HEK293 (cell line): ENCODE measurements around the gene GMCL1.

ENCODE experiments used
- HOXA7 ChIP-seq: sonication (generic); formaldehyde crosslinking; IDR thresholded peaks from 2 replicates; pipeline ENCODE4 v1.8.1; 2022; ENCODE audit warnings: missing genetic modification reagents, borderline replicate concordance
- HOXC10 ChIP-seq: sonication (generic); formaldehyde crosslinking; IDR thresholded peaks from 2 replicates; pipeline ENCODE4 v1.8.1; 2023; ENCODE audit warnings: mild to moderate bottlenecking, missing genetic modification reagents
- OSR2 ChIP-seq: fragments of 450-650 bp; formaldehyde crosslinking; IDR thresholded peaks from 2 replicates; pipeline ENCODE4 v1.5.1; 2016; ENCODE audit warnings: missing biosample characterization, missing genetic modification characterization
- REPIN1 ChIP-seq: fragments of 450-650 bp; formaldehyde crosslinking; IDR thresholded peaks from 2 replicates; pipeline ENCODE4 v1.5.1; 2017; ENCODE audit warnings: missing biosample characterization, missing genetic modification characterization, low read depth
- WT1 ChIP-seq: fragments of 450-650 bp; formaldehyde crosslinking; IDR thresholded peaks from 2 replicates; pipeline ENCODE4 v1.5.1; 2016; ENCODE audit warnings: missing biosample characterization, missing genetic modification characterization
- ZIC2 ChIP-seq: fragments of 450-650 bp; formaldehyde crosslinking; IDR thresholded peaks from 2 replicates; pipeline ENCODE4 v1.5.1; 2016; ENCODE audit warnings: missing biosample characterization, missing genetic modification characterization
- ZNF114 ChIP-seq: fragments of 450-650 bp; formaldehyde crosslinking; IDR thresholded peaks from 2 replicates; pipeline ENCODE4 v1.5.0; 2017; ENCODE audit warnings: missing biosample characterization, missing genetic modification characterization
- ZNF140 ChIP-seq: fragments of 450-650 bp; formaldehyde crosslinking; IDR thresholded peaks from 2 replicates; pipeline ENCODE4 v1.5.1; 2016; ENCODE audit warnings: missing biosample characterization, missing genetic modification characterization
- ZNF211 ChIP-seq: fragments of 450-650 bp; formaldehyde crosslinking; IDR thresholded peaks from 2 replicates; pipeline ENCODE4 v1.5.1; 2016; ENCODE audit warnings: low read depth, missing biosample characterization, missing genetic modification characterization
- ZNF214 ChIP-seq: fragments of 450-650 bp; formaldehyde crosslinking; IDR thresholded peaks from 2 replicates; pipeline ENCODE4 v1.5.1; 2017; ENCODE audit warnings: missing biosample characterization, mild to moderate bottlenecking, missing genetic modification characterization, borderline replicate concordance
- ZNF274 ChIP-seq, 2 experiments: fragments of 200-500 bp in 1 of 2; fragments of 450-650 bp in 1 of 2; sonication (Bioruptor generic) in 1 of 2; formaldehyde crosslinking in 1 of 2; IDR thresholded peaks; 2 replicates each; pipeline versions ENCODE4 v1.5.1 to v1.6.1; 2014 to 2016; ENCODE audit warnings: borderline replicate concordance in 1 of 2, inconsistent platforms in 1 of 2, low read length in 1 of 2, missing biosample characterization in 1 of 2, missing genetic modification characterization in 1 of 2
- ZNF426 ChIP-seq: fragments of 450-650 bp; formaldehyde crosslinking; IDR thresholded peaks from 2 replicates; pipeline ENCODE4 v1.5.1; 2017; ENCODE audit warnings: missing biosample characterization, missing genetic modification characterization, mild to moderate bottlenecking, inconsistent platforms, moderate library complexity
- ZNF529 ChIP-seq: fragments of 450-650 bp; formaldehyde crosslinking; IDR thresholded peaks from 2 replicates; pipeline ENCODE4 v1.5.1; 2017; ENCODE audit warnings: missing genetic modification characterization, missing biosample characterization; ENCODE audit not compliant: insufficient replicate concordance
- ZNF530 ChIP-seq: fragments of 450-650 bp; formaldehyde crosslinking; IDR thresholded peaks from 2 replicates; pipeline ENCODE4 v1.5.1; 2016; ENCODE audit warnings: low read depth, missing biosample characterization, missing genetic modification characterization
- ZNF561 ChIP-seq: fragments of 450-650 bp; IDR thresholded peaks from 2 replicates; pipeline ENCODE4 v1.5.1; 2018; ENCODE audit warnings: missing biosample characterization, missing genetic modification characterization, borderline replicate concordance
- ZNF621 ChIP-seq: fragments of 450-650 bp; formaldehyde crosslinking; IDR thresholded peaks from 2 replicates; pipeline ENCODE4 v1.5.1; 2017; ENCODE audit warnings: missing biosample characterization, missing genetic modification characterization
- ZNF664 ChIP-seq: fragments of 450-650 bp; formaldehyde crosslinking; IDR thresholded peaks from 2 replicates; pipeline ENCODE4 v1.5.1; 2016; ENCODE audit warnings: missing biosample characterization, missing genetic modification characterization
- ZNF670 ChIP-seq: fragments of 450-650 bp; formaldehyde crosslinking; IDR thresholded peaks from 2 replicates; pipeline ENCODE4 v1.5.1; 2016; ENCODE audit warnings: missing biosample characterization, missing genetic modification characterization, low read depth
- ZNF677 ChIP-seq: fragments of 450-650 bp; IDR thresholded peaks from 2 replicates; pipeline ENCODE4 v1.5.0; 2018; ENCODE audit warnings: missing biosample characterization, mild to moderate bottlenecking, missing genetic modification characterization, moderate library complexity
- ZNF776 ChIP-seq: fragments of 450-650 bp; formaldehyde crosslinking; IDR thresholded peaks from 2 replicates; pipeline ENCODE4 v1.5.0; 2017; ENCODE audit warnings: missing biosample characterization, missing genetic modification characterization, borderline replicate concordance
- ZNF777 ChIP-seq: fragments of 450-650 bp; formaldehyde crosslinking; IDR thresholded peaks from 2 replicates; pipeline ENCODE4 v1.5.1; 2017; ENCODE audit warnings: missing biosample characterization, missing genetic modification characterization, borderline replicate concordance
- ZNF843 ChIP-seq: fragments of 450-650 bp; formaldehyde crosslinking; IDR thresholded peaks from 2 replicates; pipeline ENCODE4 v1.5.1; 2016; ENCODE audit warnings: missing biosample characterization, missing genetic modification characterization
- TF ChIP-seq, protein P1 (sequence below): fragments of 450-650 bp; formaldehyde crosslinking; IDR thresholded peaks from 2 replicates; pipeline ENCODE4 v1.5.1; 2017; ENCODE audit warnings: missing biosample characterization, missing genetic modification characterization
- TF ChIP-seq, protein P2 (sequence below): fragments of 450-650 bp; formaldehyde crosslinking; IDR thresholded peaks from 2 replicates; pipeline ENCODE4 v1.5.1; 2016; ENCODE audit warnings: missing biosample characterization, missing genetic modification characterization
- TF ChIP-seq, protein P3 (sequence below): IDR thresholded peaks from 2 replicates; pipeline ENCODE4 v1.6.1; 2011; ENCODE audit warnings: mild to moderate bottlenecking, low read depth, low read length, borderline replicate concordance
- TF ChIP-seq, protein P4 (sequence below): fragments of 450-650 bp; formaldehyde crosslinking; IDR thresholded peaks from 2 replicates; pipeline ENCODE4 v1.5.1; 2016; ENCODE audit warnings: missing biosample characterization, missing genetic modification characterization, low read depth
- TF ChIP-seq, protein P5 (sequence below): fragments of 450-650 bp; formaldehyde crosslinking; IDR thresholded peaks from 2 replicates; pipeline ENCODE4 v1.5.1; 2016; ENCODE audit warnings: missing biosample characterization, missing genetic modification characterization

GMCL1 gene

DNA sequence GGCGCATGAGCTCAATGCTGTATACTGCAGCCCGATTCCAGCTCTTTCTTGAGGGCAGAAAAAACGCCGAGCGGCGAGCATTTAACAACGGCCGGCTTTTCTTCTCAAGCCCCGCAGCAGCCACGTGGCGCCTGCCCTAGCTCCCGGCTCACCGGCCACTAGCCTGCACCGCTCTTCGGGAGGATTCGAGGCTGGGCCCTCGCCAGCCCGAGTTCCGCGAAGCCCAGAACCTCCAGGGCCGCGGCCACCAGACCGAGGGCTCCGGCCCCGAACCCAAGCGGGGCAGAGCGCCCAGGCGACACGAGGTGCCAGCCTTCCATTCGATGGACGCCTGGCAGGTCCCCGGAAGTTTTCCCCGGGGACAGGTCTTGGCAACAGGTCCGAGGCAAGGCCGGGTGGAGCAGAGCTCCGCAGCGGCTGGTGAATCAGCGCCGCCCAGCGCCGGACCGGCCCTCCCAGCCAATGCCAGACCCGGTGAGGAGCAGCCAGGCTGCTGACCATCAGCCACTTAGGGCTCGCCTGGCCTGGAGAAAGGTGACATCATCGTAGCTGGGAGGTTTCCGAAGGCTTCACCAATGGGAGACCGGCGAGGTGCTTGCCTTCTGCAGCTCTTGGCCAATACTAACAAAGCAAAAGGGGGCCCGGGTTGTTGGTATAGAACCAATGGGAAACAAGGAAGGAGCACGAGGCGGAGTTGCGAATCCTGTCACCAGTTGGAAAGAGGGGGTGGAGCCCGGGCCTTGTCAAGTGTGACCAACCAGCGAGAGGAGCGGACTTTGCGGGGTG is 84.9 kb downstream of the GMCL1 start (continued):
- TF ChIP-seq, protein P1, sequence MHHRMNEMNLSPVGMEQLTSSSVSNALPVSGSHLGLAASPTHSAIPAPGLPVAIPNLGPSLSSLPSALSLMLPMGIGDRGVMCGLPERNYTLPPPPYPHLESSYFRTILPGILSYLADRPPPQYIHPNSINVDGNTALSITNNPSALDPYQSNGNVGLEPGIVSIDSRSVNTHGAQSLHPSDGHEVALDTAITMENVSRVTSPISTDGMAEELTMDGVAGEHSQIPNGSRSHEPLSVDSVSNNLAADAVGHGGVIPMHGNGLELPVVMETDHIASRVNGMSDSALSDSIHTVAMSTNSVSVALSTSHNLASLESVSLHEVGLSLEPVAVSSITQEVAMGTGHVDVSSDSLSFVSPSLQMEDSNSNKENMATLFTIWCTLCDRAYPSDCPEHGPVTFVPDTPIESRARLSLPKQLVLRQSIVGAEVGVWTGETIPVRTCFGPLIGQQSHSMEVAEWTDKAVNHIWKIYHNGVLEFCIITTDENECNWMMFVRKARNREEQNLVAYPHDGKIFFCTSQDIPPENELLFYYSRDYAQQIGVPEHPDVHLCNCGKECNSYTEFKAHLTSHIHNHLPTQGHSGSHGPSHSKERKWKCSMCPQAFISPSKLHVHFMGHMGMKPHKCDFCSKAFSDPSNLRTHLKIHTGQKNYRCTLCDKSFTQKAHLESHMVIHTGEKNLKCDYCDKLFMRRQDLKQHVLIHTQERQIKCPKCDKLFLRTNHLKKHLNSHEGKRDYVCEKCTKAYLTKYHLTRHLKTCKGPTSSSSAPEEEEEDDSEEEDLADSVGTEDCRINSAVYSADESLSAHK (tag by site-specific recombination), result no peak
- TF ChIP-seq, protein P2, sequence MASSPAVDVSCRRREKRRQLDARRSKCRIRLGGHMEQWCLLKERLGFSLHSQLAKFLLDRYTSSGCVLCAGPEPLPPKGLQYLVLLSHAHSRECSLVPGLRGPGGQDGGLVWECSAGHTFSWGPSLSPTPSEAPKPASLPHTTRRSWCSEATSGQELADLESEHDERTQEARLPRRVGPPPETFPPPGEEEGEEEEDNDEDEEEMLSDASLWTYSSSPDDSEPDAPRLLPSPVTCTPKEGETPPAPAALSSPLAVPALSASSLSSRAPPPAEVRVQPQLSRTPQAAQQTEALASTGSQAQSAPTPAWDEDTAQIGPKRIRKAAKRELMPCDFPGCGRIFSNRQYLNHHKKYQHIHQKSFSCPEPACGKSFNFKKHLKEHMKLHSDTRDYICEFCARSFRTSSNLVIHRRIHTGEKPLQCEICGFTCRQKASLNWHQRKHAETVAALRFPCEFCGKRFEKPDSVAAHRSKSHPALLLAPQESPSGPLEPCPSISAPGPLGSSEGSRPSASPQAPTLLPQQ (tag by site-specific recombination), result peak; percentile 74
- TF ChIP-seq HOXA7 (CRISPR knock-in tag) (no peak), ZNF211 (tag by site-specific recombination) (no peak), ZNF677 (tag by site-specific recombination) (no peak), ZNF214 (tag by site-specific recombination) (no peak), OSR2 (tag by site-specific recombination) (peak; percentile 35; the same call in 1 of the 2 replicates), ZNF426 (tag by site-specific recombination) (no peak), ZNF529 (tag by site-specific recombination) (no peak), REPIN1 (tag by site-specific recombination) (no peak), ZNF776 (tag by site-specific recombination) (no peak), ZNF530 (no peak), ZNF114 (tag by site-specific recombination) (no peak), ZNF561 (no peak), ZNF777 (tag by site-specific recombination) (no peak), ZNF274 (IDR thresholded peaks at IDR 0.05; ENCODE audit: low read length) (no peak), ZNF274 (tag by site-specific recombination; IDR thresholded peaks at IDR 0.05; ENCODE audit: borderline replicate concordance) (no peak), ZNF140 (no peak), WT1 (peak; percentile 48), ZNF670 (tag by site-specific recombination) (no peak), ZNF621 (tag by site-specific recombination) (no peak), ZNF843 (tag by site-specific recombination) (no peak), HOXC10 (no peak), ZNF664 (no peak), ZIC2 (no peak)
- TF ChIP-seq, protein P3, sequence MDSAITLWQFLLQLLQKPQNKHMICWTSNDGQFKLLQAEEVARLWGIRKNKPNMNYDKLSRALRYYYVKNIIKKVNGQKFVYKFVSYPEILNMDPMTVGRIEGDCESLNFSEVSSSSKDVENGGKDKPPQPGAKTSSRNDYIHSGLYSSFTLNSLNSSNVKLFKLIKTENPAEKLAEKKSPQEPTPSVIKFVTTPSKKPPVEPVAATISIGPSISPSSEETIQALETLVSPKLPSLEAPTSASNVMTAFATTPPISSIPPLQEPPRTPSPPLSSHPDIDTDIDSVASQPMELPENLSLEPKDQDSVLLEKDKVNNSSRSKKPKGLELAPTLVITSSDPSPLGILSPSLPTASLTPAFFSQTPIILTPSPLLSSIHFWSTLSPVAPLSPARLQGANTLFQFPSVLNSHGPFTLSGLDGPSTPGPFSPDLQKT, result no peak
- TF ChIP-seq, protein P4, sequence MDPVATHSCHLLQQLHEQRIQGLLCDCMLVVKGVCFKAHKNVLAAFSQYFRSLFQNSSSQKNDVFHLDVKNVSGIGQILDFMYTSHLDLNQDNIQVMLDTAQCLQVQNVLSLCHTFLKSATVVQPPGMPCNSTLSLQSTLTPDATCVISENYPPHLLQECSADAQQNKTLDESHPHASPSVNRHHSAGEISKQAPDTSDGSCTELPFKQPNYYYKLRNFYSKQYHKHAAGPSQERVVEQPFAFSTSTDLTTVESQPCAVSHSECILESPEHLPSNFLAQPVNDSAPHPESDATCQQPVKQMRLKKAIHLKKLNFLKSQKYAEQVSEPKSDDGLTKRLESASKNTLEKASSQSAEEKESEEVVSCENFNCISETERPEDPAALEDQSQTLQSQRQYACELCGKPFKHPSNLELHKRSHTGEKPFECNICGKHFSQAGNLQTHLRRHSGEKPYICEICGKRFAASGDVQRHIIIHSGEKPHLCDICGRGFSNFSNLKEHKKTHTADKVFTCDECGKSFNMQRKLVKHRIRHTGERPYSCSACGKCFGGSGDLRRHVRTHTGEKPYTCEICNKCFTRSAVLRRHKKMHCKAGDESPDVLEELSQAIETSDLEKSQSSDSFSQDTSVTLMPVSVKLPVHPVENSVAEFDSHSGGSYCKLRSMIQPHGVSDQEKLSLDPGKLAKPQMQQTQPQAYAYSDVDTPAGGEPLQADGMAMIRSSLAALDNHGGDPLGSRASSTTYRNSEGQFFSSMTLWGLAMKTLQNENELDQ, result no peak
- TF ChIP-seq, protein P5, sequence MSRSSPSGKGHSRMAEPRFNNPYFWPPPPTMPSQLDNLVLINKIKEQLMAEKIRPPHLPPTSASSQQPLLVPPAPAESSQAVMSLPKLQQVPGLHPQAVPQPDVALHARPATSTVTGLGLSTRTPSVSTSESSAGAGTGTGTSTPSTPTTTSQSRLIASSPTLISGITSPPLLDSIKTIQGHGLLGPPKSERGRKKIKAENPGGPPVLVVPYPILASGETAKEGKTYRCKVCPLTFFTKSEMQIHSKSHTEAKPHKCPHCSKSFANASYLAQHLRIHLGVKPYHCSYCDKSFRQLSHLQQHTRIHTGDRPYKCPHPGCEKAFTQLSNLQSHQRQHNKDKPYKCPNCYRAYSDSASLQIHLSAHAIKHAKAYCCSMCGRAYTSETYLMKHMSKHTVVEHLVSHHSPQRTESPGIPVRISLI, result peak; percentile 59; the same call in 1 of the 2 replicates
